HG02571 (cell line): ENCODE data around the gene HPGDS.

Experiments
- ATAC-seq: cut with Tn5 transposase; IDR thresholded peaks from one replicate; pipeline ENCODE4 v1.9.1; 2021; ENCODE audit warnings: mild to moderate bottlenecking, moderate library complexity; ENCODE audit not compliant: unreplicated experiment

Gene HPGDS

DNA sequence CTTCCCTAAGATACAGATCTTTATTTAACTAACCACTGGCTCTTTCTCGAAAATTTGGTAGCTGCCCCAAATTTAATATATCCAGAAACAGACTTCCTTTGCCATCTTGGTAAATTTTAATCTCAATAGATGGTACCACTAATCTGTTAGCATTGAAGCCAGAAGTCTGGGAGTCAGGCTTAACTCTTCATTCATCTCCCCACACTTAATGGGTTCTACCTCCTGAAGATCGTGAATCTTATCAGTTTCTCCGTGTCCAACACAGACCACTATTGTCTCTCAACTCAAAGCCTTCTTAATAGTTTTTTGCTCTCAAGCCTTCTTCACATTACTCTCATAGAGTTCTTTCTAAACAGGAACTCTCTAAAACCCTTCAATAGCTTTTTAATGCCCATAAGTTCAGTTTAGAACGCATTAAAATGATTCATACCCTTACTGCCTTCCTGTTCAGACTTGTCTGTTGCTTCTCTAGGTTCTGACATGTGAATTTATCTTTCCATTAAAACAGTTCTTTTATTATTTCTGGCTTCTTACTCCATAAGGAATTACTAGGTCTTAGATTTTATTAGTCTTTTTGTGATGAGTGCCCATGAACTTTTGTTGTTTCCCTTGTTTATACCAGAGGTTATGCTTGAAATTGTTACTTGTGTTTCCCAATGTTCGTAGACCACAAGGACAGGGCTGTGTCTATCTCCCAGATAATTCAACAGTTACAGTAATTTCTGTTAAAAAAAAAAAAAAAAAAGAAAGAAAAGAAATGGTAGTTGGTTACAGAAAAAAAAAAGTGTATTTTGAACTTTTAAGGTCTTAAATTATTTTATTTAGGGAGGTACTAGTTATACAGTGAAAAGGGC, 80.2 kb downstream of the HPGDS start:
- ATAC-seq: no peak

DNA sequence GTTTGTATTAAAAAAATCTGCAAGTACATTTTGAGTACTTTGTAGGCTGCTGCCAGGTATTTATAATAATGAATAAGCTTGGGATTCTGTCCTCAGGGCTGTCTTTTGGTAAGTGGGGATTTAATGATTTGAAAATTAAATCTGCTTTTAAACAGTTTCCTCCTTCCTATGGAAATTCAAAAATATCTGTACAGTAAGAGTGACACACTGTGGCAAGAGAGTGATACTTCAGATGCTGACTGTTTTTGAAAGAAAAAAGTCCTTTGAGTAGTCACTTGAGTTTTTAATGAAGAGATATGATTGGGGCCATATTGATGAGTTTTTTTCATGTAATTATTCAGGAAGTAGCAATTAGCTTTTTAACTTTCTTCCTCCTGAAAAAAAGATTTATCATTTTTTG, 85.8 kb downstream of the HPGDS start:
- ATAC-seq: no peak

DNA sequence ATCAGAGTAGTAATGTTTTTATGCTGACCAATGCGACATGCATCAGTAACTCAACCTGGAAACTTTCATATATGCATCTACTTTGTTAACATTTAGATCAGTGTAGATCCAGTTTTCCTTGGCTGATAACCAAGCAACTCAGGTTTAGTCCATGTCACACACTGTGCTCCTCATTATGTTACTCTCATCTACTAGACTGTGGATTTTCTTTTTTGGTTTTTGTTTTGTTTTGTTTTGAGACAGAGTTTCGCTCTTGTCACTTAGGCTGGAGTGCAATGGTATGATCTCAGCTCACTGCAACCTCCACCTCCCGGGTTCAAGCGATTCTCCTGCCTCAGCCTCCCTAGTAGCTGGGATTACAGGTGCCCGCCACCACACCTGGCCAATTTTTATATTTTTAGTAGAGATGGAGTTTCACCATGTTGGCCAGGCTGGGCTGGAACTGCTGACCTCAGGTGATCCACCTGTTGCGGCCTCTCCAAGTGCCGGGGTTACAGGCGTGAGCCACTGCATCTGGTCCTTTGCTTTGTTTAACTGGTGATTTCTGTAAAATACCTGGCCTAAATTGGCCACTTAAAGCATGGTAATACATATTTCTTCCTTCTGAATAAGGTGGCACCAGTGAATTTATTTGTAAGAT, 86.4 kb downstream of the HPGDS start:
- ATAC-seq: no peak

DNA sequence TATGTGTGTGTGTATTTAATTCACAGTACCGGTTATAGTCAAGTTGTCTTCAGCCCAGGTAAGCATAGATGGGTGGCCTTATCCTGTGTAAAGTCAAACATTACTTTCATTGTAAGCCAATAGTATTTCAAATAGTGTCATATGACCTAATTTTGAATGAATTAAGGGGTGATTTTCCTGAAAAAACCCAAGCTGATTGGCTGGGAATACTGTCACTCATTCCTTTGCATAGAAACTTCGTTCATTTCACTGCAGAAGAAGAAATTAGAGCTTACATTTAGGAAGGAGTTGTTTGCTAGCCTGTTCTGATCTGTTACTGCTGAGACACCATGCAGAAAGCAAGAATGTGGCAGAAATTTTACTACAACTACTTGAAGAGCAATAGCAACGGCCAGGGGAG, 89.6 kb downstream of the HPGDS start:
- ATAC-seq: no peak

DNA sequence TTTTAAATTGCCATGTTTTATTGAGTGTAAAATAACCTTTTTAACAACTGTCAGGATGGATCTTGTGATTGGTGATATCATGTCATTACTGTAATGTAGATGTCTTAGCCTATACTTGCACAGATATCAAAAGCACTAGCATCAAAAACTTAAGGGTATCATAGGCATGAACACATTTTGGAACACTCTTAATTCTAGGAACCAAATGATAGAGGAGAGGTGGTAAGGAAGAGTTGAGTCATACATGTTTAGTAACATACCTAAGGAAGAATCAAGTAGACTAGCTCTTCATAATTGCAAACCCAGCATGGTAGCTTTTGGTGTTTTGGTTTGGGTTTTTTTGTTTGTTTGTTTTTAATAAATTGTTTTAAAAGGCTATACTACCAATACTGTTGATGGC, 91.5 kb downstream of the HPGDS start:
- ATAC-seq: no peak
